LoVo (cell line): Measurements from ENCODE around the gene SBF2.

Source experiments
- DNase-seq: peaks from one replicate; pipeline ENCODE4 v3.0.0-alpha.2; 2016; ENCODE audit warnings: low spot score

SBF2 gene

GRCh38 chr11:9900253-9900652 is 393.8 kb downstream of the SBF2 start:
- peak; percentile 75 for DNase-seq

- no peak for DNase-seq
These were observed 394.3 kb downstream of the SBF2 start for GRCh38 chr11:9899676-9900075.

DNA sequence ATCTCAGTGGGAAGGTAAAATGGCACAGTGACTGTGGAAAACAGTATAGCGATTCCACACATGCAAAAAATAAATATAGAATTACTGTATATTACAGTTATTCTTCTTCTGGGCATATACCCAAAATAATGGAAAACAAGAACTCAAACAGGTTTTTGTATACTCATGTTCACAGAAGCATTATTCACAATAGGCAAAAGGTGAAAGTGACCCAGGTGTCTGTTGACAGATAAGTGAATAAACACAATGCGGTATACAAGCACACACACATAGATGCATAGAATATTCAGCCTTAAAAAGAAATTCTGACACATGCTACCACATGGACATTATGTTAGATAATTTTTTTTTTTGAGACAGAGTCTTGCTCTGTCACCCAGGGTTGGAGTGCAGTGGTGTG is 397.1 kb downstream of the SBF2 start:
- no peak for DNase-seq

- DNase-seq = no peak
These were observed 399.0 kb downstream of the SBF2 start for GRCh38 chr11:9895006-9895405.

DNA sequence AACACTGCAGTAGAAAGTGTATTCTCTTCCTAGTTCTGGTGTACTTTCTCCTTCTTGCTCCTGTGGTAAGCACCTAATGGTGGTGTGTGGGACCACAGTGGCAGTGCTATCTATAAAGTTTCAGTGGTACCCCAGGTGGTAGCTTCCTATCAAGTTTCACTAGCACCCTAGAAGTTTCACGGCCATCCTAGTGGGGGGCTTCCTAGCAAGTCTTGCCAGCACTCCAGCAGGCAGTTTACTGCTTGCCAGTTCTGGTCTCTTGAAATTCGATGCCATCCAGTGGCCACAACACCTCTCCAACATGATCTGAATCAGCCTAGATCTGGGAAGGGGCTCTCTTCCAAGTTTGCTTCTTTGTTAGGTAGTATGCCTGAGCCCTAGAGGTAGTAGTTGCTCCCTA is 400.5 kb downstream of the SBF2 start:
- no peak for DNase-seq

- no peak for DNase-seq
These were observed 405.1 kb downstream of the SBF2 start for GRCh38 chr11:9888938-9889337.

- DNase-seq = no peak
These were observed 406.5 kb downstream of the SBF2 start for GRCh38 chr11:9887472-9887871.

GRCh38 chr11:9886595-9886994 is 407.4 kb downstream of the SBF2 start:
- no peak for DNase-seq

- DNase-seq = no peak
These were observed 409.4 kb downstream of the SBF2 start for GRCh38 chr11:9884601-9885000.

- no peak for DNase-seq
These were observed 413.4 kb downstream of the SBF2 start for GRCh38 chr11:9880657-9881056.

DNA sequence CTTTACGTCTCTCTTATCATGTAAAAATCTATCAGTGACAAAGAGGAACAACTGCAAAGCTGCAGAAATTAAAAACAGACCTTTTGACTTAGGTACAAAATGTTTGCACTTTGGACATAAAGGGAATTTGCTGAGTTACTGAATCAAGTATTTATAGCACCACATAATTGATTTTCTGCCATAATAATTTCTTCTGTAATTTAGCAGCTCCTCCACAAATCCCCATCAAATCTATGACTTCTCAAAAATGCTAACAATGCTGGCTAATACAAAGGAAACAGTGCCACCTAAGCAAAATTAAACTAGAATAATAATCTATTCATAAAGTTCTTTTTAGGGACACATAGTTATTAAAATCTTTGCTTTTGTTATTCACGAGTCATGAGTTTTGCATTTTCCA is 415.1 kb downstream of the SBF2 start:
- DNase-seq = no peak

- peak; percentile 58 for DNase-seq
These were observed 417.7 kb downstream of the SBF2 start for GRCh38 chr11:9876331-9876730.

DNA sequence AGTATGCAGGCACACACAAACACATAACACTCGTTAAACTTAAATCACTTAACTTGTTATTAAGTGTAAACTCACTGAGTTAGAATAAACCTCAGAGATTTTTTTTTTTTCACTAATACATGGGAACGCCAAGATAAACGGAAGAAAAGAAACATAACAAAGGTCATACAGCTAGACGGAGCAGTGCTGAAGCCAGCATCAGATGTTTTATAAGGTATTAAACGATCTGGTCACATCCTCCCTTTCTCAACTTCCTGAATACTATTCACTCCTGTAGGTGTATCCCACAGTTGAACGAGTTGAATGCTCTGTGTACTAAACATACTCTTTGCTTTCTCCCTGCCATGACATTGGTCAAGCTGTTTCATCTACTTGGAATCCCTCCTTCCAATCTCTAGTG is 418.2 kb downstream of the SBF2 start:
- DNase-seq = no peak

- DNase-seq = no peak
These were observed 418.6 kb downstream of the SBF2 start for GRCh38 chr11:9875399-9875798.

DNA sequence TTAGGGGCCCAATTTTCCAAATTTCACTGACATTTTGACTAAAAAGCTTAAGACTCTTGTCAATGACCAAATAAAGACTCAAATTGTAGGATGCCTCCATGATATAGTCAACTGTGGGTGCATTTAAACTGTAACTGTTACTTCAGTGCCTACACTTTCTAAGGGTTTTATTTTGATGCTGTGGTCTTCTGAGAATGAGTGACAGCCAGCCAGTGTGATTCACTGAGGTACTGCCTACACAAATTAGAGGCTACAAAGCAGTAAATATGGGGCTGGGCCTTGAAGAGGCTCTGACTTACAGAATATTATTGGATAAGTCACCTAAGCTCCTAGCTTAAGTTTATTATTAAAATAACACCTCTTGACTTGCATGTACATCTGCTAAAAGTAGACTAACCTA is 419.6 kb downstream of the SBF2 start:
- DNase-seq = no peak

DNA sequence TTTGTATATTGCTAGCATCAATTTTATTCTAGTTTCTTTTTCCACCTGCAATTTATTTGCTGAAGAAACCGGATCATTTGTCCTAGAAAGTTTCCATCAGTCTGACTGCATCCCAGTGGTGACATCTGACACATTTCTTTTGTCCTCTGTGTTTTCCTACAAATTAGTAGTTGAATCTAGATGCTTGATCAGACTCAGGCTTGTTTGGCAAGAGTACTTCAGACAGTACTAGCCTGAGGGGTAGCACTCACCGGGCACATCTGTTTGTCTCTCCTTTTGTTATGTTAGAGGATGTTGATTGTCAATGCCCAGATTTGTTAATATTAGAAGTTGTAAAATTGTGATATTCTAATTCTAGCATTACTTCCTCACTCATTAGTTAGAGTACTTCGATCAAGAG is 425.4 kb downstream of the SBF2 start:
- DNase-seq = no peak

DNA sequence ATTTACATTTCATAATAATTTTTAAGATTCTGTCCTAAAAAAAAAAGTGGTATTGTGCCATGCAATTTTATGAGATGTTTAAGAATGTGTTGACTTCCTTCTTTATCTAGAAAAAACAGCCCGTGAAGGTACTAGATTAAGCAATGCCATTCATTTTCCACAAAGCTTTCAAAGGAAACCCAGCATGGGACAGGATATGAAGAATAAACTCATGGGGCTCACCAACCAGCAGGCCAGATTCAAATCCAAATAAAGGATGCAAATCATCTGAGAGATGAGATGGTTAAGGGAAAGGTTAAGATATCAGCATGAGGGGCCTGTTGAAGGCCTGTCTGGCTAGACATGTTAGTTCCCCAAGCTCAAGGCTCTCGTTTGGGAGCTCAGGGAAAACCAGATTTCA is 431.0 kb downstream of the SBF2 start:
- DNase-seq = no peak

- DNase-seq = peak; percentile 66
These were observed 431.9 kb downstream of the SBF2 start for GRCh38 chr11:9861860-9862725.

DNA sequence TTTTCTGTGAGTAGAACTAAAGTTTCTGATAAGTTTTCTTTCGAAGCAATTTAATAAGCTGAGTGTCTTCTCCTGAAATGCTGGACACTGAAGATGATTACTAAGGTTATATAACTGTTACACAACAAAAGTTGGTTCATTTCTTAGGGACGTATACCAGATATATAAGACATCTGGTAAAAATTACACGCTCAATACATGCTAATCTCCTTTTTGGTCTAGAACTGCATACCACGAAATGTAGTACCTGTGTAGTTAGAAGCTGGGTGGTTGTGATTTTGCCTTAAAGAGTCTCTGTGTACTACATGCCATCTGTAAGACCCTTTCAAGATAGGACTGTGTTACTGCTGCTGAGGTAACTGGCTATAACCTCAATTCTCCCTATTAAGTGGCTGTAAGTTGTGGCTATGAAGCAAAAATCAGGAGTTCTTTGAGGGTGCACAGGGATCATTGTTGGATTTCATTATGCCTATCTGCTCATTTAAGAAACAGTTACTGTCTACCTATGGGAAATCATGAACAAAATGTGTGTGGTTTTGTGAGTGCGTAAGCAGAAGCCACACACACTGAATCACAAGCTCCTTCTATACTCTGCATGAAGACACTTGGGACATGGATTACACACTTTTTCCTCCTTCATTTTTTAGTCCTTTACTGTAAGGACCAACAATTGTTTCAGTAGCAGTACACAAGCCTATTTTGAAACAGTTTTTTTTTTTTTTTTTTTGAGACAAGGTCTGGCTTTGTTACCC is 434.3 kb downstream of the SBF2 start:
- no peak for DNase-seq

- DNase-seq = no peak
These were observed 435.2 kb downstream of the SBF2 start for GRCh38 chr11:9858822-9859221.

DNA sequence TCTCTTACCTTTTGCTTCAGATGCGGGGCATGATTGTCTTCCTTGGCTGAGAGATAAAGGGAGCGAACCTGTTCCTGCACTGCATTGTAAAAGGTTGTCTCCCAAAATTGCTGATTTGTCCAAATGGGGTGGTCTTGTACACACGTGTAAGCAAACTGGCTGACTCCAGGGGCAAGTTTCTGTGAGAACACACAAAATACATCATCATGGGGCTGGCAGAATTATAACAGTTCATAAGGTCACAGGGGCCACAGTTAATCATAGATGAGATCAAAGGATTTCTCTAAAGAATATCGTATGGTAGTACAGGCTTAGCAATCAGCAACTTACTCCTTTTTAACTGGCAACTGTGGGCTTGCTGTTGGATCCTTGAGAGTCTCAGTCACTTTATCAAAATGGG is 435.8 kb downstream of the SBF2 start:
- DNase-seq = no peak

- no peak for DNase-seq
These were observed 438.3 kb downstream of the SBF2 start for GRCh38 chr11:9855579-9856287.
